Endothelial cell (in vitro differentiated cells): ENCODE results near the gene TCP11L1. TPM values are rescaled to one million over a fixed set of nuclear protein-coding genes. Genes with fewer than 3 reads are reported as not detected.

Experiments used
- DNase-seq: peaks from one replicate; pipeline ENCODE4 v3.0.0; 2021; ENCODE audit warnings: low spot score
- H3K27ac Mint-ChIP-seq: one replicate; pipeline ENCODE4 v1.8.0; 2021; ENCODE audit warnings: mixed read lengths, inconsistent platforms; ENCODE audit not compliant: unreplicated experiment
- H3K27me3 Mint-ChIP-seq: one replicate; pipeline ENCODE4 v1.8.0; 2021; ENCODE audit warnings: mild to moderate bottlenecking, moderate library complexity, mixed read lengths, inconsistent platforms; ENCODE audit not compliant: unreplicated experiment
- H3K36me3 Mint-ChIP-seq: one replicate; pipeline ENCODE4 v1.8.0; 2021; ENCODE audit warnings: mild to moderate bottlenecking, low read depth, mixed read lengths, inconsistent platforms; ENCODE audit not compliant: unreplicated experiment
- H3K4me1 Mint-ChIP-seq: one replicate; pipeline ENCODE4 v1.8.0; 2021; ENCODE audit warnings: mild to moderate bottlenecking, mixed read lengths, inconsistent platforms; ENCODE audit not compliant: unreplicated experiment
- H3K4me3 Mint-ChIP-seq: one replicate; pipeline ENCODE4 v1.8.0; 2021; ENCODE audit warnings: mild to moderate bottlenecking, mixed read lengths, inconsistent platforms; ENCODE audit not compliant: unreplicated experiment
- H3K9me3 Mint-ChIP-seq: one replicate; pipeline ENCODE4 v1.8.0; 2021; ENCODE audit warnings: mixed read lengths, inconsistent platforms; ENCODE audit not compliant: unreplicated experiment
- total RNA-seq: library from RNA; stranded (reverse); fragmentation: NEBNext Ultra II Directional; extraction: Animal tissue kit (Norgen Biotek cat#: 25700); gene quantifications from one replicate; pipeline ENCODE4 v1.2.1, GENCODE V29; 2021; ENCODE audit not compliant: unreplicated experiment
- TF ChIP-seq, protein P1 (sequence below): fragments of 200-600 bp; sonication (generic); IDR thresholded peaks from one replicate; pipeline ENCODE4 v1.5.0; 2021; ENCODE audit warnings: antibody characterized with exemption; ENCODE audit not compliant: unreplicated experiment

Gene TCP11L1
- total RNA-seq, 1 donor from 2014 or later = 26.2 TPM

DNA sequence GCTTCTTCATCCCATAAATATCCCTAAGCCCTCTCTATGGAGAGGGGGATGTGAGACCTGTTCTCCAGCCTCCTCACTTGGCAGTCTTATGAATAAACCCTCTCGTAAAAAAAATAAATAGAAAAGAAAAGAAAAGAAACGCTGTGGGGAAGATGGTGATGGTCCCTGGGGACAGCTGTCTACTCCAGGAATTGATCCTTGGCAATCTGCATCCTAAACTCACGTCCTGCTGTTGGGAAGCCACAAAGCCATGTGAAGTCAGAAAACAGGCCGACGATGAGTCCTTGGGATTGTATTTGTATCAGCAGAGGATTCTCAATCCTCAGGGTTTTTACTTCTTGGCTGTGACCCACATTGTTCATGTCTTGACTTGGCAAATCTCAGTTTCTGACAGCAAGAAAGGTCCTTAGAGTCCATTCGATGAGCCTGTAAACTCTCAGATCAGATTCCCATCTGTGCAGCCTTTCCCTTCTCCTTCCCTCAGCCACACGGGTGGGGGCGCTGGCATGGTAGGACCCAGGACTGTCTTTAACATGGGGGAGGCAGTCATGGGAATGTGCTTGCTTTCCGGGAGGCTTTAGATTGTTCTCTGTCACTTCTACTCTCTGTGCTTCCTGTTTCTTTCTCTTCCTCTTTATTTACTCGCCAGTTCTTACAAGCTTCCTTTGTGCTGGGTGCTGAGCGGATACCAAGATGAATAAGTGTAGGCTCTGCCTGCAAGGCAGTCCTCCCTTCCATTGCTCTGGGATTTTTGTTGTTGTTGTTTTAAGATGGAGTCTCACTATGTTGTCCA lies 24.9 kb downstream of the TCP11L1 start:
- Mint-ChIP-seq H3K36me3 (peaks cover 20% of the 10 kb centered on the region), H3K4me3 (no peak overlapping the region), H3K27ac (peak overlapping the region; percentile 67), H3K4me1 (peaks cover 12% of the 10 kb centered on the region), H3K9me3 (no peaks in the 10 kb centered on the region), H3K27me3 (peaks cover 2% of the 10 kb centered on the region)
- TF ChIP-seq, protein P1, sequence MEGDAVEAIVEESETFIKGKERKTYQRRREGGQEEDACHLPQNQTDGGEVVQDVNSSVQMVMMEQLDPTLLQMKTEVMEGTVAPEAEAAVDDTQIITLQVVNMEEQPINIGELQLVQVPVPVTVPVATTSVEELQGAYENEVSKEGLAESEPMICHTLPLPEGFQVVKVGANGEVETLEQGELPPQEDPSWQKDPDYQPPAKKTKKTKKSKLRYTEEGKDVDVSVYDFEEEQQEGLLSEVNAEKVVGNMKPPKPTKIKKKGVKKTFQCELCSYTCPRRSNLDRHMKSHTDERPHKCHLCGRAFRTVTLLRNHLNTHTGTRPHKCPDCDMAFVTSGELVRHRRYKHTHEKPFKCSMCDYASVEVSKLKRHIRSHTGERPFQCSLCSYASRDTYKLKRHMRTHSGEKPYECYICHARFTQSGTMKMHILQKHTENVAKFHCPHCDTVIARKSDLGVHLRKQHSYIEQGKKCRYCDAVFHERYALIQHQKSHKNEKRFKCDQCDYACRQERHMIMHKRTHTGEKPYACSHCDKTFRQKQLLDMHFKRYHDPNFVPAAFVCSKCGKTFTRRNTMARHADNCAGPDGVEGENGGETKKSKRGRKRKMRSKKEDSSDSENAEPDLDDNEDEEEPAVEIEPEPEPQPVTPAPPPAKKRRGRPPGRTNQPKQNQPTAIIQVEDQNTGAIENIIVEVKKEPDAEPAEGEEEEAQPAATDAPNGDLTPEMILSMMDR = no peak
- DNase-seq = no peak

DNA sequence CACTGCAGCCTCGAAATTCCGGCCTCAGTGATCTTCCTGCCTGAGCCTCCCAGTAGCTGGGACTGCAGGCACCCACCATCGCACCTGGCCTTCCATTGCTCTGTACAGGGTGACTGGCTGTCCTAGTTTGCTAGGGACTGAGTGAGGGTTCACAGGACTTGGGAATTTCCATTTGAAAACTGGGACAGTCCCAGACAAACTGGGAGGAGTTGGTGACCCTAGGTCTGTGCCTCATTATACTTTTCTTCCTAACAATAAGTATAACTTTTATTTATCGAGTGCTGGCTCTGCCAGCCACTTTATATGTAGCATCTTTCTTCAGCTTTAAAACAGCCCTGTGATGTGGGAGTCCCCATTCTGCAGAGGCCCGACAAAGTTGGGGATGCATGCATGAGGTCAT lies 25.5 kb downstream of the TCP11L1 start:
- TF ChIP-seq, protein P1 = no peak
- DNase-seq = no peak
- H3K36me3 Mint-ChIP-seq = peaks cover 15% of the 10 kb centered on the region
- H3K4me1 Mint-ChIP-seq = peaks cover 12% of the 10 kb centered on the region
- H3K27me3 Mint-ChIP-seq = peaks cover 2% of the 10 kb centered on the region
- H3K9me3 Mint-ChIP-seq = no peaks in the 10 kb centered on the region
- H3K4me3 Mint-ChIP-seq = no peak overlapping the region
- H3K27ac Mint-ChIP-seq = no peak overlapping the region

DNA sequence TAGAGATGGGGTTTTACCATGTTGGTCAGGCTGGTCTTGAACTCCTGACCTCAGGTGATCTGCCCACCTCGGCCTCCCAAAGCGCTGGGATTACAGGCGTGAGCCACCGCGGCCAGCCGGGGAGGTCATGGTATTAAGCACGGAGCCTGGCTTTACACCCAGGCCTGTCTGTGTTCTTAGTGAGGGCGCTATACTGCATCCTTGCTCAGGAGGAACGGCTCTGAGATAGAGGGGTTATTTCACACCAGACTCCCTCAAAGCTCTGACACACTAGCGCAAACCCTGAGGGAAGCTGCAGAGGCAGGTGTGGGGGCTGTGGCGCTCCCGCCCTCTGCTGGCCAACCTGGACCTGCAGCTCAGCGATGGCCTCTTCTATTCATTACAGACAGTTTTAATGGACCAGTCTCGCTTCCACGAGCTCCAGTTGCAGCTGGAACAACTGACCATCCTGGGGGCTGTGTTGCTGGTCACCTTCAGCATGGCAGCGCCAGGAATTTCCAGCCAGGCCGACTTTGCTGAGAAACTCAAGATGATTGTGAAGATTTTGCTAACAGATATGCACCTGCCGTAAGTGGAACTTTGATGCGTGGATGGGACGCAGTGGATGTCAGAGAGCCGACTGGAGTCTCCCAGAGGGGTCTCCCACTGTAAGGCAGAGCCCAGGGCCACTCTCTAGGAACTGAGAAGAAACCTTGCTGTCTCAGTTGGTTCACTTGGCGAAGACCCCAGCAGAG lies 26.2 kb downstream of the TCP11L1 start:
- H3K36me3 Mint-ChIP-seq = peaks cover 15% of the 10 kb centered on the region
- H3K27me3 Mint-ChIP-seq = peaks cover 2% of the 10 kb centered on the region
- no peak overlapping the region for H3K4me3 Mint-ChIP-seq
- TF ChIP-seq, protein P1 = peak; percentile 70
- H3K4me1 Mint-ChIP-seq = peaks cover 12% of the 10 kb centered on the region
- peak; percentile 77 for DNase-seq
- no peak overlapping the region for H3K27ac Mint-ChIP-seq
- H3K9me3 Mint-ChIP-seq = no peaks in the 10 kb centered on the region

DNA sequence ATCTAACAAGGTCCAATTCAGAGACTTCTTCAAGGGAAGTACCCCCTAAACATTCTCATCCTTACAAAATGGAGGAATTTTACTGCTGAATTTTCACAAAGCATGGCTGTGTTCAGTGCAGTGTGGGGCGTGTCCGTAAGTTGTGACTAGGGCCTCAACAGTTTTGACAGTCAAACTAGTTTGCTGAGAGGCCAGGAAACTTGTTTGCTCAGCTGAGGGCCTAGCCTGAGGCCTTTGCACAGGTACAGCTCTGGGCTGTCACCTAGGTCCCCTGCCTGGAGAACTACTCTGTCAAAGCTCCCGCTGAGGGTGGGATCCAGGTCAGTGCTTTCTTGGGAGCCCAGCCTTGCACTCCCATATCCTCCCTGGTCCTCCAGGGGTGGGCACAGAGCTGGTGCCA lies 27.9 kb downstream of the TCP11L1 start:
- no peak overlapping the region for H3K27ac Mint-ChIP-seq
- H3K9me3 Mint-ChIP-seq = no peaks in the 10 kb centered on the region
- peaks cover 19% of the 10 kb centered on the region for H3K36me3 Mint-ChIP-seq
- DNase-seq = no peak
- H3K4me3 Mint-ChIP-seq = no peak overlapping the region
- TF ChIP-seq, protein P1 = no peak
- H3K27me3 Mint-ChIP-seq = peaks cover 2% of the 10 kb centered on the region
- H3K4me1 Mint-ChIP-seq = peaks cover 12% of the 10 kb centered on the region
